Kidney epithelial cell (primary cell): Measurements from ENCODE around the gene BOD1L1. TPM values are rescaled to one million over a fixed set of nuclear protein-coding genes. Genes with fewer than 3 reads are reported as not detected.

Experiments
- DNase-seq: peaks from one replicate; pipeline ENCODE4 v3.0.0-alpha.2; 2010; ENCODE audit warnings: low read depth
- H3K27me3 ChIP-seq: 2 replicates; pipeline ENCODE4 v1.6.0; 2011; ENCODE audit warnings: low read length; ENCODE audit not compliant: control insufficient read depth, insufficient read depth
- H3K36me3 ChIP-seq: 2 replicates; pipeline ENCODE4 v1.5.1; 2011; ENCODE audit warnings: low read length; ENCODE audit not compliant: control insufficient read depth, insufficient read depth
- H3K4me3 ChIP-seq: 2 replicates; pipeline ENCODE4 v1.5.1; 2011; ENCODE audit warnings: low read depth, mild to moderate bottlenecking, control low read depth, low read length
- total RNA-seq: library from RNA; depleted of rRNA; stranded (reverse); fragments of >200 nt; gene quantifications from 2 replicates; pipeline ENCODE4 v1.2.3, GENCODE V29; 2015
- TF ChIP-seq, protein P1 (sequence below): IDR thresholded peaks from 2 replicates; pipeline ENCODE4 v1.5.1; 2011; ENCODE audit warnings: mild to moderate bottlenecking, moderate library complexity, low read length, control low read depth, inconsistent platforms; ENCODE audit not compliant: insufficient read depth, poor library complexity, severe bottlenecking

BOD1L1 gene
- total RNA-seq, 1 donor from 2014 or later, result 35.2 TPM

GRCh38 chr4:13633671-13634070, 6.1 kb upstream of the BOD1L1 start:
- no peak for DNase-seq
- no peak overlapping the region for H3K4me3 ChIP-seq

GRCh38 chr4:13627178-13627605, 333 bp downstream of the BOD1L1 start:
- TF ChIP-seq, protein P1, sequence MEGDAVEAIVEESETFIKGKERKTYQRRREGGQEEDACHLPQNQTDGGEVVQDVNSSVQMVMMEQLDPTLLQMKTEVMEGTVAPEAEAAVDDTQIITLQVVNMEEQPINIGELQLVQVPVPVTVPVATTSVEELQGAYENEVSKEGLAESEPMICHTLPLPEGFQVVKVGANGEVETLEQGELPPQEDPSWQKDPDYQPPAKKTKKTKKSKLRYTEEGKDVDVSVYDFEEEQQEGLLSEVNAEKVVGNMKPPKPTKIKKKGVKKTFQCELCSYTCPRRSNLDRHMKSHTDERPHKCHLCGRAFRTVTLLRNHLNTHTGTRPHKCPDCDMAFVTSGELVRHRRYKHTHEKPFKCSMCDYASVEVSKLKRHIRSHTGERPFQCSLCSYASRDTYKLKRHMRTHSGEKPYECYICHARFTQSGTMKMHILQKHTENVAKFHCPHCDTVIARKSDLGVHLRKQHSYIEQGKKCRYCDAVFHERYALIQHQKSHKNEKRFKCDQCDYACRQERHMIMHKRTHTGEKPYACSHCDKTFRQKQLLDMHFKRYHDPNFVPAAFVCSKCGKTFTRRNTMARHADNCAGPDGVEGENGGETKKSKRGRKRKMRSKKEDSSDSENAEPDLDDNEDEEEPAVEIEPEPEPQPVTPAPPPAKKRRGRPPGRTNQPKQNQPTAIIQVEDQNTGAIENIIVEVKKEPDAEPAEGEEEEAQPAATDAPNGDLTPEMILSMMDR, result no peak
- DNase-seq, result no peak
- H3K4me3 ChIP-seq, result peak overlapping the region; percentile 97
- H3K36me3 ChIP-seq, result no peaks in the 10 kb centered on the region
- no peaks in the 10 kb centered on the region for H3K27me3 ChIP-seq

More at GRCh38 chr4:13633671-13634070, 6.1 kb upstream of the BOD1L1 start:
- H3K36me3 ChIP-seq, result no peaks in the 10 kb centered on the region
- no peaks in the 10 kb centered on the region for H3K27me3 ChIP-seq
- TF ChIP-seq, protein P1, result no peak

GRCh38 chr4:13626492-13627177, 890 bp downstream of the BOD1L1 start:
- DNase-seq, result no peak
- H3K27me3 ChIP-seq, result no peaks in the 10 kb centered on the region
- peak overlapping the region; percentile 97 for H3K4me3 ChIP-seq
- TF ChIP-seq, protein P1, result no peak
- no peaks in the 10 kb centered on the region for H3K36me3 ChIP-seq

DNA sequence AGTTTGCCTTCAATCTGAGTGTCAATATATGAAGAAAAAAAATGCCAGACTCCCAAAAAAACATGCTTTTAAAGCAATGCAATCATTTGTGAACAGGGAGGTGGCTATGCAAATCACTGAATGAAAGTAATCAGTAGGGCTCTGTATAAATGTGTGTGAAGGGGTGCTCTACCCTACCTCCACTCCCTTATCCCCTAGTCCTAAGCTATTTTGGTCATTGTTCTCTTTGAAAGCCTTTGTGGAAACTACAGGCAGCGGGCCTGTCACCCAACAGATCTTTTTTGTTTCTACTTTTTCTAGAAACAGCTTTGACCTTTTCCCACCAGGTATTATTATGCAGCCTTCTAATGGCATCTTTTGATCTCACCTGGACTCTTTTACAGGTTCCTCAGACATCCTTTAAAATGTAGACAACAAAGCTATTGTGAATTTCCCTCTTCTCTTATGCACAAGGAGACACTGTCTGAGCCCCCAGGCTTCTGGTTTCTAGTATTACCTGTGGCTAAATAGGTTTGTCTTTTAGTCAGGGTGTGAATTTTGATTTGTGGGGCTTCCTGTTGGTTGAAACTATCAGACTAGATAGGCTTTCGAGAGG, 9.2 kb downstream of the BOD1L1 start:
- Histone ChIP-seq H3K4me3 (no peak overlapping the region), H3K36me3 (no peaks in the 10 kb centered on the region), H3K27me3 (no peaks in the 10 kb centered on the region)
- DNase-seq, result no peak
- TF ChIP-seq, protein P1, result no peak

DNA sequence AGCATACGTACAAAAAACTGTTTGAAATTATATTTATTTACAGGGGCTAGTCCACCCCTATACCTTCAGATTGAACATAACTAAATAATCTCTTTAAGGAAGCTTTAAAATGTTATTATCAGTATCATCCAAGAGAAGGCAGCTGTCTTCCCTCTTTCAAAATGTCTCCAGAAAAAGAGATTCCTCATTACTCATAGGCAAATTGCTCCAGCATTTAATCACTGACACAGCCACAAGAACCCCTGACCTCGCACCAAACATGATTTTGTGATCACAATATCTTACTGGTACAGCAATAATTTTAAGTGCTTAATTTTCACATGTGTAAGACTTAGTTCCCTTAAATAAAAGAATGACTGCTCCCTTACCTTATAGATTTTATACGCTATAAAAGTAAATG, 9.7 kb downstream of the BOD1L1 start:
- TF ChIP-seq, protein P1, result no peak
- no peak for DNase-seq
- Histone ChIP-seq H3K36me3 (no peaks in the 10 kb centered on the region), H3K27me3 (no peaks in the 10 kb centered on the region), H3K4me3 (no peak overlapping the region)

DNA sequence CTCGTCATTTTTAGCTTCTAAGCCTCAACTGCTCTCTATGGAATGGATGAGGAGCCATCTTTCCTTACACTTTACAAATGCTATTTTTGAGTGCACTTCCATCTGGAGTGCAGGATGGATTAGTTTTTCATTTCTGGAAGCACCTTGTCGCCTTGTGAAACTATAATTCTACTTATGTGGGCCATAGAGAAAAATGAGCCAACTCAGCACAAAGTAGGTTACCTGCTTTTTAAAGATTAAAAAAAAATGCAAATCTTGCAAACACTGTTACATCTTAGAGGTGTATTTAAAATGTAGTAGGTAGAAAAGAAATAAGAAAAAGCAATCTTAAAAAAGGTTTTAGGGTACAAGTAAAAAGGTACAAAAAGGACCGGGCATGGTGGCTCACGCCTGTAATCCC, 10.9 kb downstream of the BOD1L1 start:
- TF ChIP-seq, protein P1, result no peak
- no peaks in the 10 kb centered on the region for H3K27me3 ChIP-seq
- H3K36me3 ChIP-seq, result no peaks in the 10 kb centered on the region
- H3K4me3 ChIP-seq, result no peak overlapping the region
- no peak for DNase-seq
